ENCODE measurements around the gene TREML4.

TREML4 gene

GRCh38 chr6:41288030-41288753 is 60.0 kb downstream of the TREML4 start:
- no peak for DNase-seq
